HepG2 (cell line): ENCODE data around the gene RGP1. TPM values are rescaled to one million over a fixed set of nuclear protein-coding genes. Genes with fewer than 3 reads are reported as not detected.
A peak's percentile ranks its signal among the peaks of the same experiment; 100 is the strongest.

Experiments
- BRCA1 ChIP-seq: sonication (generic); formaldehyde crosslinking; IDR thresholded peaks from 2 replicates; pipeline ENCODE4 v1.4.0; 2020; ENCODE audit warnings: missing genetic modification reagents
- CBFB ChIP-seq: sonication (generic); formaldehyde crosslinking; IDR thresholded peaks from 2 replicates; pipeline ENCODE4 v1.4.0; 2020; ENCODE audit warnings: missing genetic modification reagents
- CENPT ChIP-seq: sonication (generic); formaldehyde crosslinking; IDR thresholded peaks from 2 replicates; pipeline ENCODE4 v1.8.0; 2022; ENCODE audit warnings: low read depth, mild to moderate bottlenecking, moderate library complexity, missing genetic modification reagents
- ELF4 ChIP-seq: sonication (generic); formaldehyde crosslinking; IDR thresholded peaks from 2 replicates; pipeline ENCODE4 v1.5.0; 2020; ENCODE audit warnings: missing genetic modification reagents, mild to moderate bottlenecking, moderate library complexity, borderline replicate concordance
- FOXC1 ChIP-seq: sonication (generic); formaldehyde crosslinking; IDR thresholded peaks from 2 replicates; pipeline ENCODE4 v1.8.0; 2022; ENCODE audit warnings: mild to moderate bottlenecking, missing genetic modification reagents, borderline replicate concordance
- FOXM1 ChIP-seq: sonication (generic); formaldehyde crosslinking; IDR thresholded peaks from 2 replicates; pipeline ENCODE4 v1.5.0; 2020; ENCODE audit warnings: missing genetic modification reagents
- HOMEZ ChIP-seq: IDR thresholded peaks from 2 replicates; pipeline ENCODE4 v1.6.1; 2016; ENCODE audit warnings: low read depth
- IRF2 ChIP-seq: IDR thresholded peaks from 2 replicates; pipeline ENCODE4 v1.6.1; 2018; ENCODE audit warnings: missing genetic modification reagents, missing compliant biosample characterization
- MEIS1 ChIP-seq: sonication (generic); formaldehyde crosslinking; IDR thresholded peaks from 2 replicates; pipeline ENCODE4 v1.9.0; 2021; ENCODE audit warnings: mild to moderate bottlenecking, missing genetic modification reagents, moderate library complexity, borderline replicate concordance
- MIER3 ChIP-seq: IDR thresholded peaks from 2 replicates; pipeline ENCODE4 v1.6.1; 2016; ENCODE audit warnings: missing compliant biosample characterization, borderline replicate concordance
- MTA3 ChIP-seq: sonication (generic); formaldehyde crosslinking; IDR thresholded peaks from 2 replicates; pipeline ENCODE4 v1.4.0; 2020; ENCODE audit warnings: missing genetic modification reagents
- POLR2AphosphoS5 ChIP-seq: IDR thresholded peaks from 2 replicates; pipeline ENCODE4 v1.6.1; 2012; ENCODE audit warnings: low read depth, low read length
- REPIN1 ChIP-seq: sonication (generic); formaldehyde crosslinking; IDR thresholded peaks from 2 replicates; pipeline ENCODE4 v1.8.0; 2022; ENCODE audit warnings: missing genetic modification reagents, low read depth, mild to moderate bottlenecking, borderline replicate concordance
- SP2 ChIP-seq: sonication (generic); formaldehyde crosslinking; IDR thresholded peaks from 2 replicates; pipeline ENCODE4 v1.5.1; 2020; ENCODE audit warnings: mild to moderate bottlenecking, missing genetic modification reagents
- YEATS2 ChIP-seq: sonication (generic); formaldehyde crosslinking; IDR thresholded peaks from 2 replicates; pipeline ENCODE4 v1.4.0; 2020; ENCODE audit warnings: missing genetic modification reagents, borderline replicate concordance
- ZFYVE20 ChIP-seq: sonication (generic); formaldehyde crosslinking; IDR thresholded peaks from 2 replicates; pipeline ENCODE4 v1.8.0; 2023; ENCODE audit warnings: low read depth, mild to moderate bottlenecking, moderate library complexity, missing genetic modification reagents, borderline replicate concordance
- ZNF329 ChIP-seq: sonication (generic); formaldehyde crosslinking; IDR thresholded peaks from 2 replicates; pipeline ENCODE4 v1.9.0; 2021; ENCODE audit warnings: low read depth, mild to moderate bottlenecking, missing genetic modification reagents
- ZNF644 ChIP-seq: IDR thresholded peaks from 2 replicates; pipeline ENCODE4 v1.6.1; 2016; ENCODE audit warnings: low read depth
- ZNF781 ChIP-seq: sonication (generic); formaldehyde crosslinking; IDR thresholded peaks from 2 replicates; pipeline ENCODE4 v1.5.1; 2020; ENCODE audit warnings: borderline replicate concordance, mild to moderate bottlenecking, missing genetic modification reagents; ENCODE audit errors: not compliant biosample characterization
- ZNF839 ChIP-seq: sonication (generic); formaldehyde crosslinking; IDR thresholded peaks from 2 replicates; pipeline ENCODE4 v1.4.0; 2020; ENCODE audit warnings: missing genetic modification reagents, mild to moderate bottlenecking, borderline replicate concordance
- polyA plus RNA-seq, 8 experiments: library from polyadenylated mRNA; depleted of rRNA in 3 of 8; stranded (reverse) in 7 of 8; unstranded in 1 of 8; fragments of >200 nt; fragmentation: Illumina TruSeq in 4 of 8; extraction: Trizol in 4 of 8; gene quantifications; 2 replicates each; pipeline versions ENCODE4 v1.2.1 to v1.2.3, GENCODE V29; 2011 to 2016; ENCODE audit warnings: low read depth in 4 of 8, missing spikeins in 1 of 8, mixed read lengths in 1 of 8; ENCODE audit not compliant: insufficient read depth in 1 of 8
- total RNA-seq, 5 experiments: library from RNA; depleted of rRNA; stranded (reverse); fragments of >200 nt; fragmentation: Illumina TruSeq; extraction: Trizol; gene quantifications; 2 replicates each; pipeline ENCODE4 v1.2.3, GENCODE V29; 2016; ENCODE audit warnings: low read depth in 1 of 5
- TF ChIP-seq, protein P1 (sequence below): sonication (generic); formaldehyde crosslinking; IDR thresholded peaks from 2 replicates; pipeline ENCODE4 v1.4.0; 2020; ENCODE audit warnings: missing genetic modification reagents, borderline replicate concordance

RGP1 gene
- total and polyA plus RNA-seq, 2 of the 13 experiments (the other 11 are each of a cell fraction or from before 2014, with no cell fraction given) = 12.7 to 21.0 TPM

DNA sequence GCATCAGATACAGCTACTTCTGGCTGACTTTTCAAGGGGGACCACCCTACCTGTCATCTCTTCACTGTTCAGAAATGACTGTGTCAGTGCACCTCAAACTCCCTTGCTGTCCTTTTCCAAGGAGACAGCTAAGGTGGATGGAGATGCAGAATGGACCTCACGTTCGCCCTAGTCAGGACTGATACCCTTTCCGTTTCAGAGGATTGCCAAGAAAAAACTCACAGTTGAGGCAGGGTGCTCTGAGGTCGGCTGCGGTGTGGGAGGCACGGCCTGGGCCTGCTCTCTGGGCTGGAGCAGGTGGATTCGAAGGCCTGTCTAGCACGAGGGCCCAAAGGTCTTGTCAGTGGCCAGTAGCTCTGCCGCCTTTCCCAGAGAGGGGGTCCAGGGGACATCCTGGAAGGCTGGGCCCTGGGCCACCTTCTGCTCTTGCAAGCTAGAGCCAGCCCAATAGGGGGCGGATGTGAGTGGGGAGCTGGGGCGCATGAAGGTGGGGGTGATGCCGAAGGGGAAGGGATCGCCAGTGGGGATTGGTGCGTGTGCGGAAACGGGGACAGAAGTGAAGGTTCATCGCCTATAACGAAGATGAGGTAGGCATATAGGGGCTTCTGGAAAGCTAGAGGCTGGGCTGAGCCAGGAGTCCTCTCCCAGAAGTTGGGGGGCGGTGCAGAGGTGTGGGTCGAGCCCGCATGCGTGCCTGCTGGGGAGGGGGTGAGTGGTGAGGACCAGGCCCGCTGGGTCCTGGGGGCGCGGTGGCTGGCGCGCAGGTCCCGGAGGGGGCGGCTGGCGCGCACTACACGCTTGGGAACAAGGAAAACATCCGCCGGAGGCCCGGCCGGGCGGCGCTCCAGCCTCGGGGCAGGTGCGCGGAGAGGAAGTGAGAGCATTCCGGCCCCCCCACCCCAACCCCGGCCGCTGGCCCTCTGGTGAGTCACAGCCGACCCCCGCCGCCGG, 7.5 kb downstream of the RGP1 start (continued):
- TF ChIP-seq, protein P1, sequence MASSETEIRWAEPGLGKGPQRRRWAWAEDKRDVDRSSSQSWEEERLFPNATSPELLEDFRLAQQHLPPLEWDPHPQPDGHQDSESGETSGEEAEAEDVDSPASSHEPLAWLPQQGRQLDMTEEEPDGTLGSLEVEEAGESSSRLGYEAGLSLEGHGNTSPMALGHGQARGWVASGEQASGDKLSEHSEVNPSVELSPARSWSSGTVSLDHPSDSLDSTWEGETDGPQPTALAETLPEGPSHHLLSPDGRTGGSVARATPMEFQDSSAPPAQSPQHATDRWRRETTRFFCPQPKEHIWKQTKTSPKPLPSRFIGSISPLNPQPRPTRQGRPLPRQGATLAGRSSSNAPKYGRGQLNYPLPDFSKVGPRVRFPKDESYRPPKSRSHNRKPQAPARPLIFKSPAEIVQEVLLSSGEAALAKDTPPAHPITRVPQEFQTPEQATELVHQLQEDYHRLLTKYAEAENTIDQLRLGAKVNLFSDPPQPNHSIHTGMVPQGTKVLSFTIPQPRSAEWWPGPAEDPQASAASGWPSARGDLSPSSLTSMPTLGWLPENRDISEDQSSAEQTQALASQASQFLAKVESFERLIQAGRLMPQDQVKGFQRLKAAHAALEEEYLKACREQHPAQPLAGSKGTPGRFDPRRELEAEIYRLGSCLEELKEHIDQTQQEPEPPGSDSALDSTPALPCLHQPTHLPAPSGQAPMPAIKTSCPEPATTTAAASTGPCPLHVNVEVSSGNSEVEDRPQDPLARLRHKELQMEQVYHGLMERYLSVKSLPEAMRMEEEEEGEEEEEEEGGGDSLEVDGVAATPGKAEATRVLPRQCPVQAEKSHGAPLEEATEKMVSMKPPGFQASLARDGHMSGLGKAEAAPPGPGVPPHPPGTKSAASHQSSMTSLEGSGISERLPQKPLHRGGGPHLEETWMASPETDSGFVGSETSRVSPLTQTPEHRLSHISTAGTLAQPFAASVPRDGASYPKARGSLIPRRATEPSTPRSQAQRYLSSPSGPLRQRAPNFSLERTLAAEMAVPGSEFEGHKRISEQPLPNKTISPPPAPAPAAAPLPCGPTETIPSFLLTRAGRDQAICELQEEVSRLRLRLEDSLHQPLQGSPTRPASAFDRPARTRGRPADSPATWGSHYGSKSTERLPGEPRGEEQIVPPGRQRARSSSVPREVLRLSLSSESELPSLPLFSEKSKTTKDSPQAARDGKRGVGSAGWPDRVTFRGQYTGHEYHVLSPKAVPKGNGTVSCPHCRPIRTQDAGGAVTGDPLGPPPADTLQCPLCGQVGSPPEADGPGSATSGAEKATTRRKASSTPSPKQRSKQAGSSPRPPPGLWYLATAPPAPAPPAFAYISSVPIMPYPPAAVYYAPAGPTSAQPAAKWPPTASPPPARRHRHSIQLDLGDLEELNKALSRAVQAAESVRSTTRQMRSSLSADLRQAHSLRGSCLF (CRISPR knock-in tag) = no peak; the same call in 1 of the 2 replicates
- TF ChIP-seq MTA3 (CRISPR knock-in tag) (no peak), SP2 (CRISPR knock-in tag) (no peak), POLR2AphosphoS5 (no peak; the same call in 1 of the 2 replicates), MIER3 (no peak), HOMEZ (CRISPR knock-in tag) (no peak), IRF2 (CRISPR knock-in tag) (peak; percentile 18; the same call in 1 of the 2 replicates), FOXC1 (CRISPR knock-in tag) (no peak), CBFB (CRISPR knock-in tag) (no peak), ELF4 (CRISPR knock-in tag) (no peak; the same call in 1 of the 2 replicates), CENPT (no peak), ZNF644 (no peak), ZNF839 (CRISPR knock-in tag) (no peak), ZFYVE20 (CRISPR knock-in tag) (no peak; the same call in 1 of the 2 replicates), BRCA1 (CRISPR knock-in tag) (0 out of 2 replicates have a peak, but pooled peaks have one; percentile 36), FOXM1 (CRISPR knock-in tag) (no peak), REPIN1 (CRISPR knock-in tag) (no peak), MEIS1 (peak; percentile 80), ZNF329 (CRISPR knock-in tag) (no peak), YEATS2 (CRISPR knock-in tag) (no peak; the same call in 1 of the 2 replicates), ZNF781 (CRISPR knock-in tag) (no peak)
